ENCODE data around the gene PCNX1.

GRCh38 chr14:71163842-71164629 is 256.8 kb downstream of the PCNX1 start:
- no peak for TF ChIP-seq RARB (CRISPR knock-in tag; IDR thresholded peaks at IDR 0.05)
- no peak for TF ChIP-seq ZFP3 (CRISPR knock-in tag; IDR thresholded peaks at IDR 0.05)
- TF ChIP-seq, protein P1, sequence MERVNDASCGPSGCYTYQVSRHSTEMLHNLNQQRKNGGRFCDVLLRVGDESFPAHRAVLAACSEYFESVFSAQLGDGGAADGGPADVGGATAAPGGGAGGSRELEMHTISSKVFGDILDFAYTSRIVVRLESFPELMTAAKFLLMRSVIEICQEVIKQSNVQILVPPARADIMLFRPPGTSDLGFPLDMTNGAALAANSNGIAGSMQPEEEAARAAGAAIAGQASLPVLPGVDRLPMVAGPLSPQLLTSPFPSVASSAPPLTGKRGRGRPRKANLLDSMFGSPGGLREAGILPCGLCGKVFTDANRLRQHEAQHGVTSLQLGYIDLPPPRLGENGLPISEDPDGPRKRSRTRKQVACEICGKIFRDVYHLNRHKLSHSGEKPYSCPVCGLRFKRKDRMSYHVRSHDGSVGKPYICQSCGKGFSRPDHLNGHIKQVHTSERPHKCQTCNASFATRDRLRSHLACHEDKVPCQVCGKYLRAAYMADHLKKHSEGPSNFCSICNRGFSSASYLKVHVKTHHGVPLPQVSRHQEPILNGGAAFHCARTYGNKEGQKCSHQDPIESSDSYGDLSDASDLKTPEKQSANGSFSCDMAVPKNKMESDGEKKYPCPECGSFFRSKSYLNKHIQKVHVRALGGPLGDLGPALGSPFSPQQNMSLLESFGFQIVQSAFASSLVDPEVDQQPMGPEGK (CRISPR knock-in tag; IDR thresholded peaks at IDR 0.05; ENCODE audit: borderline replicate concordance): no peak
- TF ChIP-seq TSHZ2 (CRISPR knock-in tag; IDR thresholded peaks at IDR 0.05): no peak
- no peak for TF ChIP-seq ISL1 (CRISPR knock-in tag; IDR thresholded peaks at IDR 0.05)
- TF ChIP-seq, protein P2, sequence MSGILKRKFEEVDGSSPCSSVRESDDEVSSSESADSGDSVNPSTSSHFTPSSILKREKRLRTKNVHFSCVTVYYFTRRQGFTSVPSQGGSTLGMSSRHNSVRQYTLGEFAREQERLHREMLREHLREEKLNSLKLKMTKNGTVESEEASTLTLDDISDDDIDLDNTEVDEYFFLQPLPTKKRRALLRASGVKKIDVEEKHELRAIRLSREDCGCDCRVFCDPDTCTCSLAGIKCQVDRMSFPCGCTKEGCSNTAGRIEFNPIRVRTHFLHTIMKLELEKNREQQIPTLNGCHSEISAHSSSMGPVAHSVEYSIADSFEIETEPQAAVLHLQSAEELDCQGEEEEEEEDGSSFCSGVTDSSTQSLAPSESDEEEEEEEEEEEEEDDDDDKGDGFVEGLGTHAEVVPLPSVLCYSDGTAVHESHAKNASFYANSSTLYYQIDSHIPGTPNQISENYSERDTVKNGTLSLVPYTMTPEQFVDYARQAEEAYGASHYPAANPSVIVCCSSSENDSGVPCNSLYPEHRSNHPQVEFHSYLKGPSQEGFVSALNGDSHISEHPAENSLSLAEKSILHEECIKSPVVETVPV (CRISPR knock-in tag; IDR thresholded peaks at IDR 0.05): no peak
- TF ChIP-seq ARNTL (CRISPR knock-in tag; IDR thresholded peaks at IDR 0.05; ENCODE audit: borderline replicate concordance, low read depth): no peak
- no peak for TF ChIP-seq ZNF8 (CRISPR knock-in tag; IDR thresholded peaks at IDR 0.05)
- TF ChIP-seq SNAI2 (CRISPR knock-in tag; IDR thresholded peaks at IDR 0.05): no peak
- no peak for TF ChIP-seq PPARA (CRISPR knock-in tag; IDR thresholded peaks at IDR 0.05; ENCODE audit: borderline replicate concordance)
- no peak for TF ChIP-seq ZNF70 (CRISPR knock-in tag; IDR thresholded peaks at IDR 0.05)
- TF ChIP-seq ZFP30 (CRISPR knock-in tag; IDR thresholded peaks at IDR 0.05): no peak
- TF ChIP-seq ZC3H10 (CRISPR knock-in tag; IDR thresholded peaks at IDR 0.05): no peak
- TF ChIP-seq OSR1 (CRISPR knock-in tag; IDR thresholded peaks at IDR 0.05): no peak

Measured in SK-N-SH treated with all-trans-retinoic acid at 6 μM for 48 hours (cell line).